ENCODE measurements around the gene CERS1.

GRCh38 chr19:18895824-18896341, at the start of gene CERS1:
- no peak for TF ChIP-seq CTCF (conservative IDR thresholded peaks at IDR 0.05; ENCODE audit: low read length)
- no peak for TF ChIP-seq EZH2phosphoT487 (IDR thresholded peaks at IDR 0.05; ENCODE audit: borderline replicate concordance)
